ENCODE measurements around the gene E2F2. TPM values are rescaled to one million over a fixed set of nuclear protein-coding genes. Genes with fewer than 3 reads are reported as not detected.

E2F2 gene
- total and polyA plus RNA-seq, 2 of the 4 experiments (the other 2 are of a cell fraction) = 0.36 to 0.51 TPM

- DNase-seq (peak; percentile 68), ATAC-seq (ENCODE audit: low read depth) (no peak)
- Histone ChIP-seq H2BK20ac (ENCODE audit: low read depth, low read length) (peak overlapping the region; percentile 82), H3K79me1 (ENCODE audit: low read depth in 1 of 2, low read length in 2 of 2) (peaks cover 0 to 39% of the 10 kb centered on the region in 2 experiments; a peak in 3 of 4 replicates), H3K9me1 (ENCODE audit: insufficient read depth, low read length) (peaks cover 3% of the 10 kb centered on the region; the same call in 1 of the 2 replicates), H3K4ac (ENCODE audit: low read depth, low read length) (peak overlapping the region; percentile 95), H3K9me3 (ENCODE audit: control insufficient read depth, insufficient read depth, low read length) (no peaks in the 10 kb centered on the region), H2AK5ac (ENCODE audit: low read depth, low read length) (peak overlapping the region; percentile 91), H2AK9ac (replicated peaks; ENCODE audit: low read depth, low read length, poor library complexity) (peak overlapping the region; percentile 94), H3K27me3 (ENCODE audit: control insufficient read depth, insufficient read depth, low read length) (no peaks in the 10 kb centered on the region), H3K14ac (replicated peaks; ENCODE audit: low read depth, low read length) (peak overlapping the region; percentile 86), H3K27ac (ENCODE audit: insufficient read depth, low read length) (peak overlapping the region; percentile 85), H3K4me2 (ENCODE audit: low read depth, low read length) (peak overlapping the region; percentile 93), H4K8ac (ENCODE audit: low read depth in 2 of 2, low read length in 2 of 2) (peak overlapping the region; percentile 72 to 89), H2BK5ac (ENCODE audit: low read depth, low read length, poor library complexity, severe bottlenecking) (peak overlapping the region; percentile 85), H4K20me1 (ENCODE audit: insufficient read depth, low read length) (peaks cover 42% of the 10 kb centered on the region), H4K91ac (ENCODE audit: insufficient read depth, low read depth, low read length) (peak overlapping the region; percentile 96), H3K23ac (ENCODE audit: low read depth, low read length) (peak overlapping the region; percentile 98), H3K18ac (ENCODE audit: low read depth, low read length) (peak overlapping the region; percentile 40), H3K9ac (ENCODE audit: low read depth, low read length) (peak overlapping the region; percentile 99), H3K4me3 (ENCODE audit: insufficient read depth, low read depth, low read length) (peak overlapping the region; percentile 43), H4K5ac (ENCODE audit: low read depth, low read length) (peak overlapping the region; percentile 32), H3K56ac (ENCODE audit: extremely low read depth, insufficient read depth, low read length) (peak overlapping the region; percentile 95), H3K36me3 (ENCODE audit: control insufficient read depth, insufficient read depth, low read length) (peaks cover 16% of the 10 kb centered on the region), H2AFZ (replicated peaks; ENCODE audit: low read length, poor library complexity) (peak overlapping the region; percentile 90), H2BK120ac (ENCODE audit: low read depth, low read length) (peak overlapping the region; percentile 90), H3K4me1 (ENCODE audit: control insufficient read depth, insufficient read depth, low read length) (peaks cover 24% of the 10 kb centered on the region), H2BK15ac (ENCODE audit: low read depth, low read length) (peak overlapping the region; percentile 79)
- POLR2A ChIA-PET (ENCODE audit: unreplicated experiment) = interaction anchor here (0.6 to 2.5 kb wide), 4 partner anchors 79 to 390 kb away, joined by 3 to 9 read pairs (median 3); no protein-coding TSS in a partner anchor
- in situ Hi-C loops (cut with MboI; ENCODE audit: low sequenced_read_pairs) = no loop called here
- TF ChIP-seq RCOR1 (IDR thresholded peaks at IDR 0.05; ENCODE audit: insufficient replicate concordance, low read length) = no peak
- TF ChIP-seq CTCF (conservative IDR thresholded peaks at IDR 0.05; ENCODE audit: low read depth, low read length) = 0 out of 2 replicates have a peak, but pooled peaks have one; percentile 10
- CTCF ChIA-PET = interaction anchor here (0.8 to 9.4 kb wide), 4 partner anchors 9 to 81 kb away, joined by 3 to 67 read pairs (median 4); no protein-coding TSS in a partner anchor
- no TSS peak for BruUV-seq (replicated peaks)
- intact Hi-C loops (cut with micrococcal nuclease) = loop anchor here (1.0 to 5.0 kb wide), 2 partner anchors 80 to 137 kb away; partner anchors contain the start of gene RPL11
- dilution Hi-C loops (cut with HindIII; ENCODE audit: low sequenced_read_pairs, unreplicated experiment) = no loop called here
- no CpG with 5 or more reads among the region's 15 CpGs for WGBS, 2 experiments (ENCODE audit: extremely low coverage in 2 of 2, insufficient read length in 1 of 2)
Measured at GRCh38 chr1:23555270-23555985, 24.4 kb upstream of the E2F2 start.

Data from IMR-90 (cell line).